ENCODE results near the gene CROT. TPM values are rescaled to one million over a fixed set of nuclear protein-coding genes. Genes with fewer than 3 reads are reported as not detected.

CROT gene
- total RNA-seq, 1 experiment from 2014 or later = 4.0 TPM

DNA sequence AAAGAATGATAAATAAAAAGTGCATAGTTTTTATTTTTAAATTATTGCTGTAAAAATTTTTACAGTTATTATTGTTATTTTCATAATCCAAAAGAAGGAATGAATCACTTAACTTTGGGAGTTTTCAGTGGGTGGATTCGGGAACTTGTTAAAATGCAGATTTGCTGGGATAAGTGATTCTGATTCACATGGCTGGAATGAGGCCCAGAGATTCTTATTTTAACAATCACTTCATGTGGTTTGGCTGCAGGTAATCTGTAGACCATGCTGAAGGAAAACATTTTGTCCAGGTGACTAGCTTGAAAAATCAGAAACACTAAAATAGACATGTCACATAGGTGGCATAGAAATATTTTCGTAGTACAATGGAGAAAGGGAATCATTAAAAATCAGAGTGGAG, 13.9 kb downstream of the CROT start:
- no peak for DNase-seq (ENCODE audit: low spot score)
- Mint-ChIP-seq H3K4me3 (no peak overlapping the region), H3K27me3 (ENCODE audit: low read depth) (no peaks in the 10 kb centered on the region), H3K36me3 (peaks cover 44% of the 10 kb centered on the region), H3K9me3 (peaks cover 34% of the 10 kb centered on the region), H3K4me1 (peaks cover 3% of the 10 kb centered on the region), H3K27ac (no peak overlapping the region)
- no peak for ATAC-seq
- ChIA-PET POLR2A (no interaction called here), CTCF (no interaction called here)
- no peak for TF ChIP-seq KAT7 (CRISPR knock-in tag; IDR thresholded peaks at IDR 0.05; ENCODE audit: borderline replicate concordance)
- TF ChIP-seq ATF1 (CRISPR knock-in tag; IDR thresholded peaks at IDR 0.05) = no peak
- TF ChIP-seq NR2C2 (CRISPR knock-in tag; IDR thresholded peaks at IDR 0.05) = no peak
- TF ChIP-seq ZNF138 (CRISPR knock-in tag; conservative IDR thresholded peaks at IDR 0.05) = no peak
- TF ChIP-seq E2F1 (CRISPR knock-in tag; IDR thresholded peaks at IDR 0.05) = no peak
- no peak for TF ChIP-seq CREB1 (CRISPR knock-in tag; IDR thresholded peaks at IDR 0.05)
- TF ChIP-seq RELA (CRISPR knock-in tag; IDR thresholded peaks at IDR 0.05; ENCODE audit: borderline replicate concordance) = no peak
- no peak for TF ChIP-seq ATF6 (CRISPR knock-in tag; IDR thresholded peaks at IDR 0.05)
- no peak for TF ChIP-seq ZNF423 (CRISPR knock-in tag; IDR thresholded peaks at IDR 0.05)
- no peak for TF ChIP-seq ZBTB43 (CRISPR knock-in tag; IDR thresholded peaks at IDR 0.05)
- TF ChIP-seq, protein P1, sequence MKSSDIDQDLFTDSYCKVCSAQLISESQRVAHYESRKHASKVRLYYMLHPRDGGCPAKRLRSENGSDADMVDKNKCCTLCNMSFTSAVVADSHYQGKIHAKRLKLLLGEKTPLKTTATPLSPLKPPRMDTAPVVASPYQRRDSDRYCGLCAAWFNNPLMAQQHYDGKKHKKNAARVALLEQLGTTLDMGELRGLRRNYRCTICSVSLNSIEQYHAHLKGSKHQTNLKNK (CRISPR knock-in tag; IDR thresholded peaks at IDR 0.05) = no peak
- TF ChIP-seq NFYB (CRISPR knock-in tag; conservative IDR thresholded peaks at IDR 0.05; ENCODE audit: low read depth) = no peak
- no peak for TF ChIP-seq ELF4 (CRISPR knock-in tag; IDR thresholded peaks at IDR 0.05; ENCODE audit: low read depth)
- TF ChIP-seq ZBTB21 (CRISPR knock-in tag; IDR thresholded peaks at IDR 0.05; ENCODE audit: borderline replicate concordance) = no peak
- no peak for TF ChIP-seq FOXP1 (CRISPR knock-in tag; IDR thresholded peaks at IDR 0.05; ENCODE audit: borderline replicate concordance)

DNA sequence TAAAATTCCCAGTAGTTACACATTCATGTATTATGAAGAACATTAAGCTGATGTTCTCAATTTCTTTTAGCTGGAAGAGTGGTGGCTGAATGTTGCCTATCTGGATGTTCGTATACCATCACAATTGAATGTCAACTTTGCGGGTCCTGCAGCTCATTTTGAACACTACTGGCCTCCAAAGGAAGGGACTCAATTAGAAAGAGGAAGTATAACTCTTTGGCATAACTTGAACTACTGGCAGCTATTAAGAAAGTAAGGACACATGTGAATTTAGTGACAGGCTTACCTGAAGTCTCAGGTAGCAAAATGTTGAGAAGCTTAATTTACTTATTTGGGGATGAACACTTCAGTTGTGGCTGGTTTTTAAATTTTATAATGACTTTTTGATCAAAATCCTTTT, 15.9 kb downstream of the CROT start:
- H3K4me3 Mint-ChIP-seq = no peak overlapping the region
- no peaks in the 10 kb centered on the region for H3K27me3 Mint-ChIP-seq (ENCODE audit: low read depth)
- no peak for DNase-seq (ENCODE audit: low spot score)
- TF ChIP-seq KAT7 (CRISPR knock-in tag; IDR thresholded peaks at IDR 0.05; ENCODE audit: borderline replicate concordance) (no peak), NR3C1 (CRISPR knock-in tag; conservative IDR thresholded peaks at IDR 0.05; ENCODE audit: low read depth) (no peak), ELF4 (CRISPR knock-in tag; IDR thresholded peaks at IDR 0.05; ENCODE audit: low read depth) (no peak), ZNF423 (CRISPR knock-in tag; IDR thresholded peaks at IDR 0.05) (no peak), HMGA2 (CRISPR knock-in tag; IDR thresholded peaks at IDR 0.05) (no peak), SP1 (CRISPR knock-in tag; conservative IDR thresholded peaks at IDR 0.05) (no peak), MAX (CRISPR knock-in tag; IDR thresholded peaks at IDR 0.05) (no peak), ETV6 (CRISPR knock-in tag; IDR thresholded peaks at IDR 0.05) (no peak), ESRRA (CRISPR knock-in tag; IDR thresholded peaks at IDR 0.05; ENCODE audit: borderline replicate concordance) (no peak), ZNF219 (CRISPR knock-in tag; IDR thresholded peaks at IDR 0.05; ENCODE audit: borderline replicate concordance) (no peak), FOXP1 (CRISPR knock-in tag; IDR thresholded peaks at IDR 0.05; ENCODE audit: borderline replicate concordance) (no peak), RORB (CRISPR knock-in tag; IDR thresholded peaks at IDR 0.05) (no peak), PRRX2 (CRISPR knock-in tag; IDR thresholded peaks at IDR 0.05) (no peak), FOXJ3 (CRISPR knock-in tag; IDR thresholded peaks at IDR 0.05; ENCODE audit: borderline replicate concordance) (no peak), E2F1 (CRISPR knock-in tag; IDR thresholded peaks at IDR 0.05) (no peak)
- peaks cover 3% of the 10 kb centered on the region for H3K4me1 Mint-ChIP-seq
- CTCF ChIA-PET = no interaction called here
- no peak overlapping the region for H3K27ac Mint-ChIP-seq
- peaks cover 25% of the 10 kb centered on the region for H3K36me3 Mint-ChIP-seq
- POLR2A ChIA-PET = interaction anchor here (1.1 kb wide), 1 partner anchor 16 kb away, joined by 3 read pairs; the partner anchor contains the start of gene CROT
- H3K9me3 Mint-ChIP-seq = peaks cover 18% of the 10 kb centered on the region
- ATAC-seq = no peak

All from WTC11 (cell line).